GM13977 (cell line): ENCODE measurements around the gene GLT6D1.

ENCODE experiments used
- DNase-seq: peaks from one replicate; pipeline ENCODE4 v3.0.0; 2012; ENCODE audit warnings: low spot score
- in situ Hi-C: fragments of 300-500 bp; cut with MboI; formaldehyde crosslinking; loops from one replicate; pipeline ENCODE4 v1.12.0; 2022; ENCODE audit warnings: low sequenced_read_pairs, low pct_unique_long_range_greater_than_20kb, mixed read lengths, inconsistent platforms; ENCODE audit not compliant: unreplicated experiment
- TF ChIP-seq, protein P1 (sequence below): IDR thresholded peaks from 2 replicates; pipeline ENCODE4 v1.5.1; 2012; ENCODE audit warnings: mild to moderate bottlenecking, control low read depth; ENCODE audit not compliant: insufficient read depth; ENCODE audit errors: extremely low read depth, missing control alignments

GLT6D1 gene

GRCh38 chr9:135632841-135633240, 6.5 kb downstream of the GLT6D1 start:
- in situ Hi-C loops = no loop called here
- TF ChIP-seq, protein P1, sequence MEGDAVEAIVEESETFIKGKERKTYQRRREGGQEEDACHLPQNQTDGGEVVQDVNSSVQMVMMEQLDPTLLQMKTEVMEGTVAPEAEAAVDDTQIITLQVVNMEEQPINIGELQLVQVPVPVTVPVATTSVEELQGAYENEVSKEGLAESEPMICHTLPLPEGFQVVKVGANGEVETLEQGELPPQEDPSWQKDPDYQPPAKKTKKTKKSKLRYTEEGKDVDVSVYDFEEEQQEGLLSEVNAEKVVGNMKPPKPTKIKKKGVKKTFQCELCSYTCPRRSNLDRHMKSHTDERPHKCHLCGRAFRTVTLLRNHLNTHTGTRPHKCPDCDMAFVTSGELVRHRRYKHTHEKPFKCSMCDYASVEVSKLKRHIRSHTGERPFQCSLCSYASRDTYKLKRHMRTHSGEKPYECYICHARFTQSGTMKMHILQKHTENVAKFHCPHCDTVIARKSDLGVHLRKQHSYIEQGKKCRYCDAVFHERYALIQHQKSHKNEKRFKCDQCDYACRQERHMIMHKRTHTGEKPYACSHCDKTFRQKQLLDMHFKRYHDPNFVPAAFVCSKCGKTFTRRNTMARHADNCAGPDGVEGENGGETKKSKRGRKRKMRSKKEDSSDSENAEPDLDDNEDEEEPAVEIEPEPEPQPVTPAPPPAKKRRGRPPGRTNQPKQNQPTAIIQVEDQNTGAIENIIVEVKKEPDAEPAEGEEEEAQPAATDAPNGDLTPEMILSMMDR = no peak
- DNase-seq = no peak

GRCh38 chr9:135624282-135624681, 15.1 kb downstream of the GLT6D1 start:
- DNase-seq = no peak
- in situ Hi-C loops = no loop called here
- TF ChIP-seq, protein P1 = no peak

DNA sequence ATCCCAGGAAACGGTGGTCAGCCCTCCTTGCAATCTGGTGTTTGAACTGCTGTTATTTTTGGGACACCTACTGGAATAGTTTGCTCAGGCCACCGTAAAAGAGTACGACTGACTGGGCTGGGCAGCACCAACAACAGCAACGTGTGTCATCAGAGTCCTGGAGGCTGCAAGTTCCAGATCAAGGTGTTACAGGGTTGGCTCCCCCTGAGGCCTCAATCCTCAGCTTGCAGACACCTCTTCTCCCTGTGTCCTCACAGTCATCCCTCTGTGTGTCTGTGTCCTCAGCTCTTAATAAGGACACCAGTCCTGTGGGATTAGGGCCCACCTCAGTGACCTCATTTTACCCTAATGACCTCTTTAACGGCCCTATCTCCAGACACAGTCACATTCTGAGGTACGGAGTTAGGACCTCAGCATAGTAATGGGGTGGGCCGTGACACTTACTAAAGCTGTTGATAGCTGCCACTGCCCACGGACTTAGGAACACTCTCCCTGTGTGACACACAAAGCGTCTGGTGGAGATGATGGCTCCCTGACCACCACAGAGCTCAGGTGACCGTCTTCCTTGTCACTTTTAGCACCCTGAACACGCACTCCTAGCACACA, 16.8 kb downstream of the GLT6D1 start:
- TF ChIP-seq, protein P1 = no peak
- in situ Hi-C loops = no loop called here
- no peak for DNase-seq

- no peak for DNase-seq
Measured at GRCh38 chr9:135620558-135620957, 18.8 kb downstream of the GLT6D1 start.

DNA sequence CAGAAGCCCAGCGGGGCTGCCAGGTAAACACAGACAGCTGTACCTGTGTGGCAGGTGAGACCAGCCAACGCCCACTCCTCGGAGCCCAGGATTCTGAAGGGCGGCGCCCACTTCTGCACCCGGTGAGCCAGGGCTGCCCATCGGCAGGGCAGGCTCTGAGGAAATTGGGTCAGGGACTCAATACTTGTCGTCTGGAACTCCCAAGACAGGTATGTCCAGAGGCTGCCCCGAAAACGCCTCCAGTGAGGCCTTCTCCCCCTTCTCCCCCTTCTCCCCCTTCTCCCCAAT, 19.8 kb downstream of the GLT6D1 start:
- in situ Hi-C loops = no loop called here
- TF ChIP-seq, protein P1 = no peak
- DNase-seq = no peak

More at GRCh38 chr9:135620558-135620957, 18.8 kb downstream of the GLT6D1 start:
- TF ChIP-seq, protein P1 = no peak
- in situ Hi-C loops = no loop called here

DNA sequence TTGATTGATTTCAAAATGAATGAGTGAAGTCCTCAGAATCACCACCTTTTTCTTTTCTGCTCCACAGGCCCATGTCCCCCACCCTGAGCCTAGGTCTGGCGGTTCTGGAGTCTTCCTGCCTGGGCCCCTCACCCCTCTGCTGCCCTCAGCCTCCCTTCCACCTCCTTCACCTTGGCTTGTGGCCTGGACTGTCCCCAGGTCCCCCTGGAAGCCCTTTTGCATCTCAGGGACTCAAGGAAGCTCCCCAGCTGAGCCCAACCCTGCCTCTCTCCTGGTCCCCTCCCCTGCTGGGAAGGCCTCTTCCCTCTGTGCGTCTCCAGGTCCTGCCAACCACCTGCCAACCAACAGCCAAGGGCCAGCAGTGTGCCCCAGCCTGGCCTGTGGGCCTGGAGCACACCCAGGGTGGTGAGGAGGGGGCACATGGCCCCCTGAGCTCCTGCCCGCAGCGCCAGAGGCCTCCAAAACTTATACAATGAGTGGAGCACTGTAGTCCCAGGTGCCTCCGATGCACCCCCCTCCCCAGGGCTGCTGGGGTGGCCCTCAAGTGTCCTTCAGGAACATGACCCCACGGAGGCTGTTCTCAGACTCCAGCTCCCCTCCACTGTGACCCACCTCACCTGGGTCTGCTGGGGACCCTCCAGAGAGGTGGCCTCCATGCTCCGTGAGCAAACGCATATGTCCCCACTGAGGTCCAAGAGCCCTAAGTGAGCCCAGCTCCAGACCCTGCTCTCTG, 20.3 kb downstream of the GLT6D1 start:
- no peak for DNase-seq
- in situ Hi-C loops = no loop called here
- TF ChIP-seq, protein P1 = no peak
